H1 (cell line): ENCODE data around the gene TK2. TPM values are rescaled to one million over a fixed set of nuclear protein-coding genes. Genes with fewer than 3 reads are reported as not detected.

Source experiments
- CEBPB ChIP-seq: IDR thresholded peaks from 2 replicates; pipeline ENCODE4 v1.6.1; 2012; ENCODE audit warnings: low read depth, low read length
- NRF1 ChIP-seq: IDR thresholded peaks from 2 replicates; pipeline ENCODE4 v1.6.1; 2011; ENCODE audit warnings: mild to moderate bottlenecking, low read depth, low read length, improper control_type of control experiment
- POU5F1 ChIP-seq: IDR thresholded peaks from 2 replicates; pipeline ENCODE4 v1.6.1; 2011; ENCODE audit warnings: low read depth, mild to moderate bottlenecking, low read length, moderate library complexity
- RBBP5 ChIP-seq: IDR thresholded peaks from 2 replicates; pipeline ENCODE4 v1.7.1; 2012; ENCODE audit warnings: low read depth, mild to moderate bottlenecking, inconsistent platforms, low read length, moderate library complexity, borderline replicate concordance
- TAF1 ChIP-seq: IDR thresholded peaks from 2 replicates; pipeline ENCODE4 v1.6.1; 2011; ENCODE audit warnings: mild to moderate bottlenecking, low read depth, low read length
- polyA plus RNA-seq, 7 experiments: library from polyadenylated mRNA; depleted of rRNA in 3 of 7; stranded (reverse) in 5 of 7; unstranded in 2 of 7; fragments of >200 nt in 5 of 7; fragments of 200-250 nt in 2 of 7; gene quantifications; 1 replicate in 5 of 7; 2 replicates in 1 of 7; 4 replicates in 1 of 7; pipeline versions ENCODE4 v1.2.1 to v1.2.3, GENCODE V29; 2011 to 2013; ENCODE audit warnings: missing spikeins in 2 of 7, mixed read lengths in 2 of 7
- total RNA-seq: library from RNA; stranded (reverse); fragmentation: NEBNext Ultra II Directional; extraction: Animal tissue kit (Norgen Biotek cat#: 25700); gene quantifications from 2 replicates; pipeline ENCODE4 v1.2.1, GENCODE V29; 2021
- TF ChIP-seq, protein P1 (sequence below): IDR thresholded peaks from 2 replicates; pipeline ENCODE4 v1.6.1; 2011; ENCODE audit warnings: low read length, improper control_type of control experiment

The TK2 gene
- total and polyA plus RNA-seq, 2 of the 8 experiments (the other 6 are each of a cell fraction or from before 2014, with no cell fraction given): 2.7 to 3.6 TPM

- TF ChIP-seq CEBPB (no peak), RBBP5 (no peak), NRF1 (no peak), TAF1 (no peak), POU5F1 (no peak)
- TF ChIP-seq, protein P1, sequence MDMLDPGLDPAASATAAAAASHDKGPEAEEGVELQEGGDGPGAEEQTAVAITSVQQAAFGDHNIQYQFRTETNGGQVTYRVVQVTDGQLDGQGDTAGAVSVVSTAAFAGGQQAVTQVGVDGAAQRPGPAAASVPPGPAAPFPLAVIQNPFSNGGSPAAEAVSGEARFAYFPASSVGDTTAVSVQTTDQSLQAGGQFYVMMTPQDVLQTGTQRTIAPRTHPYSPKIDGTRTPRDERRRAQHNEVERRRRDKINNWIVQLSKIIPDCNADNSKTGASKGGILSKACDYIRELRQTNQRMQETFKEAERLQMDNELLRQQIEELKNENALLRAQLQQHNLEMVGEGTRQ: no peak
These were observed 11.0 kb downstream of the TK2 start (continued) for GRCh38 chr16:66538910-66539309.
